Astrocyte of the spinal cord (primary cell): ENCODE data around the gene IFITM2.
A peak's percentile ranks its signal among the peaks of the same experiment; 100 is the strongest.
"Not testable (repeated sequence)": the region's sequence is repeated elsewhere in the genome, so short reads cannot be mapped to it uniquely, and the experiment has no call there.

Experiments
- DNase-seq: peaks from one replicate; pipeline ENCODE4 v3.0.0; 2011; ENCODE audit warnings: low read depth, low spot score
- H3K4me3 ChIP-seq: 2 replicates; pipeline ENCODE4 v1.5.1; 2011; ENCODE audit warnings: low read depth, mild to moderate bottlenecking, low read length, moderate library complexity
- CTCF ChIP-seq: IDR thresholded peaks from 2 replicates; pipeline ENCODE4 v1.5.1; 2012; ENCODE audit warnings: low read depth, mild to moderate bottlenecking, low read length, inconsistent platforms
- in situ Hi-C: cut with HindIII; loops from 2 replicates; pipeline ENCODE4 v1.10.0; 2017; ENCODE audit warnings: low sequenced_read_pairs

IFITM2 gene

GRCh38 chr11:306645-307371 lies 808 bp upstream of the IFITM2 start:
- in situ Hi-C loops = no loop called here
- no peak overlapping the region for H3K4me3 ChIP-seq
- no peak for DNase-seq
- no peak for TF ChIP-seq CTCF

- not testable (repeated sequence) for DNase-seq
- H3K4me3 ChIP-seq = peak overlapping the region; percentile 54
Observed at GRCh38 chr11:308740-309665, 1.4 kb downstream of the IFITM2 start.

GRCh38 chr11:309979-310572 lies 2.5 kb downstream of the IFITM2 start:
- DNase-seq, in situ Hi-C loops: not testable (repeated sequence)
- peak overlapping the region; percentile 54 for H3K4me3 ChIP-seq

More at GRCh38 chr11:308740-309665, 1.4 kb downstream of the IFITM2 start:
- in situ Hi-C loops = not testable (repeated sequence)

GRCh38 chr11:311013-311748 lies 3.6 kb downstream of the IFITM2 start:
- peak overlapping the region; percentile 29 for H3K4me3 ChIP-seq
- DNase-seq, in situ Hi-C loops: not testable (repeated sequence)

GRCh38 chr11:312092-312816 lies 4.6 kb downstream of the IFITM2 start:
- no peak for TF ChIP-seq CTCF
- H3K4me3 ChIP-seq = no peak overlapping the region
- no peak for DNase-seq
- in situ Hi-C loops = no loop called here

GRCh38 chr11:313304-313786 lies 5.7 kb downstream of the IFITM2 start:
- no peak overlapping the region for H3K4me3 ChIP-seq
- no peak for DNase-seq
- no peak for TF ChIP-seq CTCF
- in situ Hi-C loops = no loop called here

- in situ Hi-C loops = no loop called here
- peak; percentile 81 for DNase-seq
- H3K4me3 ChIP-seq = peak within 1 kb of the TSS; percentile 51
- no peak for TF ChIP-seq CTCF
Observed at GRCh38 chr11:313787-314553, 6.4 kb downstream of the IFITM2 start, which contains the start of gene IFITM1. IFITM1 (plus strand) TSS chr11:314040; CDS start chr11:314171, 131 bp downstream.

- H3K4me3 ChIP-seq = peak overlapping the region; percentile 51
- DNase-seq, in situ Hi-C loops: not testable (repeated sequence)
Observed at GRCh38 chr11:314554-314875, 6.9 kb downstream of the IFITM2 start.
